CD4-positive, alpha-beta memory T cell (primary cell): Measurements from ENCODE around the gene ATP6V1B1. TPM values are rescaled to one million over a fixed set of nuclear protein-coding genes. Genes with fewer than 3 reads are reported as not detected.

Source experiments
- CTCF ChIA-PET: fragments of 350-600 bp; sonication (Branson Sonifier 250); formaldehyde crosslinking; loops from one replicate; lab custom pipeline; 2021; ENCODE audit warnings: inconsistent platforms; ENCODE audit not compliant: partially characterized antibody; lab: Charles Lee
- POLR2A ChIA-PET: fragments of 350-600 bp; sonication (Branson Sonifier 250); formaldehyde crosslinking; loops from one replicate; lab custom pipeline; 2021; ENCODE audit not compliant: partially characterized antibody; lab: Charles Lee
- DNase-seq, 5 donors: peaks; one replicate each; pipeline versions ENCODE4 v3.0.0 to v3.0.0-alpha.2; 2020 to 2022; ENCODE audit warnings: mixed read lengths in 1 of 5
- H3K27ac ChIP-seq: one replicate; pipeline ENCODE4 v1.7.0; 2013; ENCODE audit warnings: low read depth, low read length
- H3K27me3 ChIP-seq: 2 replicates; pipeline ENCODE4 v1.7.0; 2013; ENCODE audit warnings: mild to moderate bottlenecking, low read length, moderate library complexity; ENCODE audit not compliant: insufficient read depth
- H3K36me3 ChIP-seq: 2 replicates; pipeline ENCODE4 v1.7.0; 2013; ENCODE audit warnings: mild to moderate bottlenecking, low read length, moderate library complexity; ENCODE audit not compliant: insufficient read depth
- H3K4me1 ChIP-seq: 2 replicates; pipeline ENCODE4 v1.7.0; 2013; ENCODE audit warnings: mild to moderate bottlenecking, low read length, moderate library complexity; ENCODE audit not compliant: insufficient read depth
- H3K4me3 ChIP-seq, 2 donors: one replicate each; pipeline ENCODE4 v1.7.0; 2013; ENCODE audit warnings: low read length in 2 of 2, mild to moderate bottlenecking in 1 of 2
- H3K9me3 ChIP-seq, 2 donors: one replicate each; pipeline ENCODE4 v1.7.0; 2013; ENCODE audit warnings: low read length in 2 of 2, control low read depth in 1 of 2; ENCODE audit not compliant: control insufficient read depth in 1 of 2
- H3K27ac Mint-ChIP-seq, 7 donors: one replicate each; pipeline ENCODE4 v1.8.0; 2020 to 2021; ENCODE audit warnings: mixed read lengths in 7 of 7, mild to moderate bottlenecking in 6 of 7, inconsistent platforms in 3 of 7, moderate library complexity in 3 of 7
- H3K27me3 Mint-ChIP-seq, 2 donors: one replicate each; pipeline ENCODE4 v1.8.0; 2020 to 2021; ENCODE audit warnings: mixed read lengths in 2 of 2
- H3K36me3 Mint-ChIP-seq, 2 donors: one replicate each; pipeline ENCODE4 v1.8.0; 2020 to 2021; ENCODE audit warnings: mixed read lengths in 2 of 2, inconsistent platforms in 1 of 2, mild to moderate bottlenecking in 1 of 2
- H3K4me1 Mint-ChIP-seq, 4 donors: one replicate each; pipeline ENCODE4 v1.8.0; 2020 to 2021; ENCODE audit warnings: mixed read lengths in 4 of 4, mild to moderate bottlenecking in 1 of 4
- H3K4me3 Mint-ChIP-seq, 8 donors: one replicate each; pipeline ENCODE4 v1.8.0; 2020 to 2021; ENCODE audit warnings: mixed read lengths in 8 of 8, mild to moderate bottlenecking in 7 of 8, moderate library complexity in 6 of 8, inconsistent platforms in 3 of 8
- H3K9me3 Mint-ChIP-seq, 8 donors: one replicate each; pipeline ENCODE4 v1.8.0; 2020 to 2021; ENCODE audit warnings: mixed read lengths in 8 of 8, mild to moderate bottlenecking in 5 of 8, inconsistent platforms in 3 of 8, moderate library complexity in 1 of 8
- intact Hi-C: fragments of 100-400 bp; cut with micrococcal nuclease; formaldehyde crosslinking; loops from one replicate; pipeline ENCODE4 v1.15.1; 2023
- polyA plus RNA-seq, 2 donors: library from polyadenylated mRNA; unstranded; fragments of 300-500 nt; fragmentation: Illumina TruSeq; gene quantifications; one replicate each; pipeline ENCODE4 v1.2.3, GENCODE V29; 2021
- total RNA-seq, 2 experiments: library from RNA; stranded (reverse); gene quantifications; one replicate each; pipeline ENCODE4 v1.2.3, GENCODE V29; 2021

ATP6V1B1 gene
- total and polyA plus RNA-seq, 4 experiments from 2014 or later = not detected

DNA sequence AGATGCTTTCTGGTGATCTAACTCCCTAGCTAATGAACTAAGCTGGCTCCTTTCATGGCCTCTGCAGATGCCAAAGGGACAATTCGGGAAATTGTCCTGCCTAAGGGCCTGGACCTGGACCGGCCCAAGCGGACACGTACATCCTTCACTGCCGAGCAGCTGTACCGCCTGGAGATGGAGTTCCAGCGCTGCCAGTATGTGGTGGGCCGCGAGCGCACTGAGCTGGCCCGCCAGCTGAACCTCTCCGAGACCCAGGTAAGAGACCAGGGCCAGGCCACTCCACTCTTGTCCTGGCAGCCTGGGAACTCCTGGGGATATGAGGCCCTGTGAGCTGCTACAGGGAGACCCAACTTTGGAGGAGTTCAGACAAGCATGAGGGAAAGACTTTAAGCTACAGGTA lies 14.7 kb upstream of the ATP6V1B1 start:
- intact Hi-C loops = no loop called here
- Histone ChIP-seq H3K36me3 (no peaks in the 10 kb centered on the region), H3K27me3 (no peaks in the 10 kb centered on the region), H3K27ac (no peak overlapping the region), H3K9me3 (no peaks in the 10 kb centered on the region), H3K4me1 (no peaks in the 10 kb centered on the region), H3K4me3 (no peak overlapping the region)
- no peak overlapping the region for H3K27ac Mint-ChIP-seq
- no peaks in the 10 kb centered on the region for H3K36me3 Mint-ChIP-seq
- peaks cover 11 to 19% of the 10 kb centered on the region in 2 donors for H3K27me3 Mint-ChIP-seq
- no peak overlapping the region for H3K4me3 Mint-ChIP-seq
- ChIA-PET POLR2A (no interaction called here), CTCF (interaction anchor here (0.6 to 3.3 kb wide), 9 partner anchors 9 to 619 kb away, joined by 3 to 42 read pairs (median 5); partner anchors contain the start of gene FAM136A)
- DNase-seq = no peak
- H3K4me1 Mint-ChIP-seq = no peaks in the 10 kb centered on the region
- peaks cover 0 to 4% (median 0%) of the 10 kb centered on the region in 8 donors for H3K9me3 Mint-ChIP-seq

DNA sequence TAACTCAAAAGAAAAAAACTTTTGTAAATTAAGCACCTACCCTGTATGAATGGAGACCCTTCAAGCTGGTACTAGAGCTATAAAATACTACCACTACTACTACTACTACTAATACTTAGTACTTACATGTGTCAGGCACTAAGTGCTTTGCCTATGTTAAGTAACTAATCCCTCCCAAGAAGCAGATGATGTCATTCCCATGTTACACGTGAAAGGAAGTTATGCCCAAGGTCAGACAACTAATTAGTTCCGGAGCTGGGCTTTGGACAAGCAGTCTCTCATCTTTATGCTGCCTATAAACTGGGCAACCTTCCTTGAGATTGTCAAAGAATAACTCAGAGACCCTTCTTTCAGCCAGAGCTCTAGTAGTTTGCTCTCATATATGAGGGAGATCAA lies 13.9 kb upstream of the ATP6V1B1 start:
- H3K27ac Mint-ChIP-seq = no peak overlapping the region
- CTCF ChIA-PET = interaction anchor here (0.6 to 3.3 kb wide), 7 partner anchors 9 to 620 kb away, joined by 3 to 42 read pairs (median 5); partner anchors contain the start of gene FAM136A
- peaks cover 0 to 4% (median 0%) of the 10 kb centered on the region in 8 donors for H3K9me3 Mint-ChIP-seq
- intact Hi-C loops = no loop called here
- POLR2A ChIA-PET = no interaction called here
- Histone ChIP-seq H3K4me1 (no peaks in the 10 kb centered on the region), H3K4me3 (no peak overlapping the region), H3K27me3 (no peaks in the 10 kb centered on the region), H3K9me3 (no peaks in the 10 kb centered on the region), H3K36me3 (no peaks in the 10 kb centered on the region), H3K27ac (no peak overlapping the region)
- H3K27me3 Mint-ChIP-seq = peaks cover 9 to 17% of the 10 kb centered on the region in 2 donors
- no peak for DNase-seq
- no peaks in the 10 kb centered on the region for H3K4me1 Mint-ChIP-seq
- H3K4me3 Mint-ChIP-seq = no peak overlapping the region
- H3K36me3 Mint-ChIP-seq = no peaks in the 10 kb centered on the region

DNA sequence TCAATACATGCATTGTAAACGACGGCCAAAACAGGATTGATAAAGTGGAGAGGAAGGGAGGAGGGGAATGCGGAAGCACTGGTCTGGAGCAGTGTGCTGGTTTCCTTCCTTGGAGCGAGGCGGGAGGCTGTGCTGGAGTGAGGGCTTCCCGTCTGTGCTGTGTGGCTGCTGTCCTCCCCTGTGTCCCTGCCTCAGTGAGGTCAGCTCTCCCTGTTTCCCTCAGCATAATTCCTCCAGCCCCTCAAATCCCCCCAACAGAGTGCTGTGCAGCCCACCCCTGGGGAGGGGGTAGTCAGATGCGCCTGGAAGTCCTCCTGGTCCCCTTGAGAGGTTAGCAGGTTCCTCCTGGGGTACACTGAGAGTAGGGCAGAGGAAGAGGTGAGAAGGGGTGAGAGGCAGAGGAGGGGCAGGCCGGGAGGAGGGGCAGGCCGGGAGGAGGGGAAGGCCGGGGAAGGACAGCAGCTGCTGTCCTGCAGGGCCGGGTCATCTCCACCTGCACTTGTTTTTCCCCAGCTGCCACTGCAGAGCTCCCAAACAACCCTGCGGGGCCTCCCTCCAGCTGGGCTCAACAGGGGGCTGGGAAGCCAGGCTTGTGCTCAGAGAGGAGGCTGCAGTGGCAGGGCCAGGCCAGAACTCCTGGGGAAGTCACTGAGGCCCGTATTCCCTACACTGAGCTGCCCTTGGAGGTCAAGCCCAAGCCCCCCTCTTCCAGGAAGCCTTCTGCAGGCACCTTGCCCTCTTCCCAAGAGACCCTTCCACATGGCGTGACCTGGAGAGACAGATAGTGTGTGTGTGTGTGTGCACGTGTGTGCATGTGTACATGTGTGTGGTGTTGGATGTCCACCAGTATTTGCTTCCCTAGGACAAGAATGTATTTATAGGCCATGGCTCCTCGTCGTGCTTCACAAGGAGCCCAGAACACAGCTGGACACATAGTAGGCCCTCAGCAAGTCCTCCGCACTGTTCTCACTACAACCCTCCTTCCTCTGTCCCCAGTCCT lies 13.2 kb upstream of the ATP6V1B1 start:
- Mint-ChIP-seq H3K4me3 (no peak overlapping the region), H3K27me3 (peaks cover 6 to 14% of the 10 kb centered on the region in 2 donors), H3K9me3 (peaks cover 0 to 2% (median 0%) of the 10 kb centered on the region in 8 donors), H3K27ac (no peak overlapping the region), H3K36me3 (no peaks in the 10 kb centered on the region), H3K4me1 (no peaks in the 10 kb centered on the region)
- ChIA-PET CTCF (interaction anchor here (0.5 to 3.3 kb wide), 7 partner anchors 10 to 621 kb away, joined by 3 to 42 read pairs (median 5); partner anchors contain the start of gene FAM136A), POLR2A (no interaction called here)
- Histone ChIP-seq H3K27me3 (no peaks in the 10 kb centered on the region), H3K9me3 (no peaks in the 10 kb centered on the region), H3K27ac (no peak overlapping the region), H3K4me1 (no peaks in the 10 kb centered on the region), H3K4me3 (no peak overlapping the region), H3K36me3 (no peaks in the 10 kb centered on the region)
- intact Hi-C loops = no loop called here
- no peak for DNase-seq

GRCh38 chr2:70923378-70924015 lies 12.2 kb upstream of the ATP6V1B1 start:
- Mint-ChIP-seq H3K36me3 (no peaks in the 10 kb centered on the region), H3K9me3 (no peaks in the 10 kb centered on the region), H3K27ac (no peak overlapping the region), H3K4me3 (no peak overlapping the region), H3K27me3 (peaks cover 1 to 5% of the 10 kb centered on the region in 2 donors), H3K4me1 (no peaks in the 10 kb centered on the region)
- H3K4me1 ChIP-seq = no peaks in the 10 kb centered on the region
- ChIA-PET POLR2A (no interaction called here), CTCF (interaction anchor here (0.9 to 2.4 kb wide), 2 partner anchors 10 to 189 kb away, joined by 3 to 5 read pairs; no protein-coding TSS in a partner anchor)
- intact Hi-C loops = no loop called here
- no peaks in the 10 kb centered on the region for H3K9me3 ChIP-seq
- no peaks in the 10 kb centered on the region for H3K36me3 ChIP-seq
- no peaks in the 10 kb centered on the region for H3K27me3 ChIP-seq
- no peak for DNase-seq
- H3K4me3 ChIP-seq = no peak overlapping the region
- H3K27ac ChIP-seq = no peak overlapping the region

DNA sequence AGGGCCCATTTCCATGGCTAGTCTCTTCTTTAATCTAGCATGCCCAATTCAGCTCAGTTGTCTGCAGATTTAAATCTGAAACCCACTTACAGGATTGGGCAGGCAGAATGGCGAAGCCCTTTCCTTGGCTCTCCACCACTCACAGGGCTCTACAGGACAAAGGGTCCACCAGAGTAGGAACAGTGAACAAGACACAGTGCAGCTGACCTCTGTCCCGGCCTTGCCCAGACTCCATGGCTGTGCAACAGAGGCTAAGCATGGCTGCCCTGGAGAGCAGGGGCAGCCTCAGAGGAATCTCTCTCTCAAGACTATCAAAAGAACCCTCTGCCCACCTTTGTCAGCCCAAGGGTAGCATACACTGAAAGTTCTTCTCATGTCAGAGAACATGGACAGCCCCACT lies 9.7 kb upstream of the ATP6V1B1 start:
- H3K27me3 ChIP-seq = no peaks in the 10 kb centered on the region
- no peaks in the 10 kb centered on the region for H3K9me3 ChIP-seq
- no peak overlapping the region for H3K27ac ChIP-seq
- ChIA-PET CTCF (no interaction called here), POLR2A (no interaction called here)
- H3K4me1 ChIP-seq = no peaks in the 10 kb centered on the region
- Mint-ChIP-seq H3K4me3 (no peak overlapping the region), H3K27me3 (peaks cover 0 to 1% of the 10 kb centered on the region in 2 donors), H3K27ac (no peak overlapping the region), H3K9me3 (no peaks in the 10 kb centered on the region), H3K36me3 (no peaks in the 10 kb centered on the region), H3K4me1 (no peaks in the 10 kb centered on the region)
- no peak overlapping the region for H3K4me3 ChIP-seq
- no peak for DNase-seq
- no peaks in the 10 kb centered on the region for H3K36me3 ChIP-seq
- intact Hi-C loops = no loop called here

DNA sequence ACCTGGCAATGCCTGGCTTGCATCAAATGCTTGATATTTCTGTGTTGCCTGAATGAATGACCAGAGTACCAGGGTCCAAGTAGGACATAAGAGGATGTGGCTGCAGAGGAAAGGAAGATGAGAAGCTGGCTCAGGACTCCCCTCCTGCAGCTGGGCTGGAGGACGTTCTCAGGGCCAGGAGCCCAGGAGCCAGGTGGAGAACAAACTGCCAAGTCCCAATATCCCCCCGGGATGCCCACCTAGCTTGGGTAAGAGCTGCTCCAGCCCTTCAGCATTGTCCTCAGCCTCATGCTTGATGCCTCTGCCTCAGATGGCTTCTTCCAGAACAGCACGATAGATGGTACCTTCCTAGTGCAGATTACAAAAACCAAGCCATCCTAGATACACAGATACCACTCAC lies 8.6 kb upstream of the ATP6V1B1 start:
- no peak overlapping the region for H3K4me3 Mint-ChIP-seq
- Histone ChIP-seq H3K27me3 (no peaks in the 10 kb centered on the region), H3K9me3 (no peaks in the 10 kb centered on the region), H3K4me1 (no peaks in the 10 kb centered on the region), H3K4me3 (no peak overlapping the region), H3K36me3 (no peaks in the 10 kb centered on the region), H3K27ac (no peak overlapping the region)
- ChIA-PET POLR2A (no interaction called here), CTCF (no interaction called here)
- H3K36me3 Mint-ChIP-seq = no peaks in the 10 kb centered on the region
- intact Hi-C loops = no loop called here
- no peaks in the 10 kb centered on the region for H3K9me3 Mint-ChIP-seq
- H3K27me3 Mint-ChIP-seq = peaks cover 1 to 4% of the 10 kb centered on the region in 2 donors
- H3K27ac Mint-ChIP-seq = no peak overlapping the region
- no peak for DNase-seq
- H3K4me1 Mint-ChIP-seq = no peaks in the 10 kb centered on the region

GRCh38 chr2:70927641-70928040 lies 8.1 kb upstream of the ATP6V1B1 start:
- H3K27ac ChIP-seq = no peak overlapping the region
- H3K4me3 ChIP-seq = no peak overlapping the region
- CTCF ChIA-PET = no interaction called here
- H3K9me3 ChIP-seq = no peaks in the 10 kb centered on the region
- no peaks in the 10 kb centered on the region for H3K27me3 ChIP-seq
- no peaks in the 10 kb centered on the region for H3K4me1 Mint-ChIP-seq
- intact Hi-C loops = no loop called here
- H3K36me3 ChIP-seq = no peaks in the 10 kb centered on the region
- H3K27ac Mint-ChIP-seq = no peak overlapping the region
- H3K27me3 Mint-ChIP-seq = peaks cover 1 to 6% of the 10 kb centered on the region in 2 donors
- POLR2A ChIA-PET = no interaction called here
- H3K36me3 Mint-ChIP-seq = no peaks in the 10 kb centered on the region
- DNase-seq = no peak
- no peaks in the 10 kb centered on the region for H3K4me1 ChIP-seq
- H3K9me3 Mint-ChIP-seq = no peaks in the 10 kb centered on the region
- H3K4me3 Mint-ChIP-seq = no peak overlapping the region
